ENCODE results near the gene GBE1.

DNA sequence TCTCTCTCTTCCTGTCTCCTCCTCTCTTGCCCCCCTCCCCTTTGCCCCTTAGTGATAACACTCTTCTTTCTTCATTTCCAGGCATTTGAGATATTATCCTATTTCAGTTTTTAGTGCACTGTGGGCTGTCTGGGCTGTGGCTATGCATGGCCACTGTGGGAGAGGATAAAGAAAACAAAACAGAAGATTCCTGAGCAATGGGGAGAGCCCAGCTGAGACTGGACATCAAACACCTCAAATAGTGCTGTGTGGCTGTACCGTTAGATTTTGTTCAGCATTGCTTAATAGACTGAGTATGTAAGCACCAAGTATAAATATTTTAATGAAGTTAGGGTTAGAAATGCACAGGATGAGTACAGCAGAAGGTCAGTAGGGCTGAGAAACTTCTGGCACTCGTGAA, 7.9 kb upstream of the GBE1 start:
- TF ChIP-seq, protein P1, sequence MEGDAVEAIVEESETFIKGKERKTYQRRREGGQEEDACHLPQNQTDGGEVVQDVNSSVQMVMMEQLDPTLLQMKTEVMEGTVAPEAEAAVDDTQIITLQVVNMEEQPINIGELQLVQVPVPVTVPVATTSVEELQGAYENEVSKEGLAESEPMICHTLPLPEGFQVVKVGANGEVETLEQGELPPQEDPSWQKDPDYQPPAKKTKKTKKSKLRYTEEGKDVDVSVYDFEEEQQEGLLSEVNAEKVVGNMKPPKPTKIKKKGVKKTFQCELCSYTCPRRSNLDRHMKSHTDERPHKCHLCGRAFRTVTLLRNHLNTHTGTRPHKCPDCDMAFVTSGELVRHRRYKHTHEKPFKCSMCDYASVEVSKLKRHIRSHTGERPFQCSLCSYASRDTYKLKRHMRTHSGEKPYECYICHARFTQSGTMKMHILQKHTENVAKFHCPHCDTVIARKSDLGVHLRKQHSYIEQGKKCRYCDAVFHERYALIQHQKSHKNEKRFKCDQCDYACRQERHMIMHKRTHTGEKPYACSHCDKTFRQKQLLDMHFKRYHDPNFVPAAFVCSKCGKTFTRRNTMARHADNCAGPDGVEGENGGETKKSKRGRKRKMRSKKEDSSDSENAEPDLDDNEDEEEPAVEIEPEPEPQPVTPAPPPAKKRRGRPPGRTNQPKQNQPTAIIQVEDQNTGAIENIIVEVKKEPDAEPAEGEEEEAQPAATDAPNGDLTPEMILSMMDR (IDR thresholded peaks at IDR 0.05; ENCODE audit: insufficient read depth, low read length) = no peak
- TF ChIP-seq POLR2AphosphoS5 (IDR thresholded peaks at IDR 0.05; ENCODE audit: low read depth) = no peak
